ENCODE data around the gene GLIS1.

GRCh38 chr1:53595906-53596305 is 143.1 kb downstream of the GLIS1 start:
- no peak for TF ChIP-seq CTCF (IDR thresholded peaks at IDR 0.05)
- no peak for TF ChIP-seq POLR2A (IDR thresholded peaks at IDR 0.05)
- no peak for TF ChIP-seq EP300 (IDR thresholded peaks at IDR 0.05)

Data from ovary (tissue), 3 donors.